ENCODE results near the gene SIRT1.

GRCh38 chr10:67868132-67868531, 16.3 kb upstream of the SIRT1 start:
- TF ChIP-seq FOXP2 (optimal IDR thresholded peaks at IDR 0.05; ENCODE audit: borderline replicate concordance, extremely low read depth, extremely low read length, insufficient read depth) (no peak), POLR2AphosphoS5 (IDR thresholded peaks at IDR 0.05; ENCODE audit: low read depth, low read length) (no peak), REST (IDR thresholded peaks at IDR 0.05; ENCODE audit: insufficient read depth in 1 of 2, low read depth in 2 of 2, low read length in 2 of 2) (no peak)

All from PFSK-1 (cell line).